Activated naive CD4-positive, alpha-beta T cell treated with anti-CD3 and anti-CD28 coated beads, Interleukin-2, amount 50 U/mL, for 72 hours (primary cell): ENCODE measurements around the gene MRPS6. TPM values are rescaled to one million over a fixed set of nuclear protein-coding genes. Genes with fewer than 3 reads are reported as not detected.

Experiments
- ATAC-seq, 2 donors: fragments of 150-1000 bp; cut with Tn5 transposase; 2 replicates each; pipeline ENCODE4 v1.10.0; 2021; ENCODE audit warnings: mild to moderate bottlenecking in 2 of 2, moderate library complexity in 2 of 2
- DNase-seq, 2 donors: peaks; one replicate each; pipeline ENCODE4 v3.0.0; 2021 to 2022; ENCODE audit warnings: low spot score in 2 of 2
- H3K27ac Mint-ChIP-seq, 2 donors: one replicate each; pipeline ENCODE4 v1.8.0; 2022; ENCODE audit warnings: mild to moderate bottlenecking in 2 of 2, mixed read lengths in 2 of 2
- H3K36me3 Mint-ChIP-seq, 2 donors: one replicate each; pipeline ENCODE4 v1.8.0; 2022; ENCODE audit warnings: mixed read lengths in 2 of 2
- H3K9me3 Mint-ChIP-seq, 2 donors: one replicate each; pipeline ENCODE4 v1.8.0; 2022; ENCODE audit warnings: mixed read lengths in 2 of 2
- total RNA-seq, 2 donors: library from RNA; stranded (reverse); gene quantifications; one replicate each; pipeline ENCODE4 v1.2.3, GENCODE V29; 2022

The MRPS6 gene
- total RNA-seq, 2 donors from 2014 or later, result 114 to 146 TPM

- H3K27ac Mint-ChIP-seq, result peak overlapping the region in 1 of 2 donors; percentile 88
- H3K36me3 Mint-ChIP-seq, result peaks cover 36 to 62% of the 10 kb centered on the region in 2 donors
- H3K9me3 Mint-ChIP-seq, result peaks cover 9% of the 10 kb centered on the region in 2 donors
- no peak for DNase-seq
- no peak for ATAC-seq
These were observed 60.4 kb downstream of the MRPS6 start for GRCh38 chr21:34133802-34134201.

- Mint-ChIP-seq H3K36me3 (peaks cover 42 to 65% of the 10 kb centered on the region in 2 donors), H3K9me3 (peaks cover 9% of the 10 kb centered on the region in 2 donors), H3K27ac (no peak overlapping the region)
- ATAC-seq (peak in 1 of 2 donors; percentile 33), DNase-seq (no peak)
These were observed 62.0 kb downstream of the MRPS6 start for GRCh38 chr21:34135330-34135729.

- no peak for ATAC-seq
- peaks cover 54 to 70% of the 10 kb centered on the region in 2 donors for H3K36me3 Mint-ChIP-seq
- H3K27ac Mint-ChIP-seq, result peak overlapping the region in 1 of 2 donors; percentile 34
These were observed 68.0 kb downstream of the MRPS6 start for GRCh38 chr21:34141373-34141772.

GRCh38 chr21:34143685-34144182 lies 70.4 kb downstream of the MRPS6 start:
- Mint-ChIP-seq H3K36me3 (peaks cover 54 to 70% of the 10 kb centered on the region in 2 donors), H3K9me3 (peaks cover 0 to 3% of the 10 kb centered on the region in 2 donors), H3K27ac (no peak overlapping the region)
- no peak for ATAC-seq
- no peak for DNase-seq

More at GRCh38 chr21:34141373-34141772, 68.0 kb downstream of the MRPS6 start:
- H3K9me3 Mint-ChIP-seq, result peaks cover 3 to 4% of the 10 kb centered on the region in 2 donors
- DNase-seq, result no peak

GRCh38 chr21:34144224-34144623 lies 70.8 kb downstream of the MRPS6 start:
- Mint-ChIP-seq H3K9me3 (peaks cover 0 to 3% of the 10 kb centered on the region in 2 donors), H3K36me3 (peaks cover 54 to 71% of the 10 kb centered on the region in 2 donors)
- ATAC-seq, result no peak

GRCh38 chr21:34147792-34148418 lies 74.5 kb downstream of the MRPS6 start:
- Mint-ChIP-seq H3K9me3 (peaks cover 3 to 8% of the 10 kb centered on the region in 2 donors), H3K27ac (peak overlapping the region; percentile 71 to 89), H3K36me3 (peaks cover 35 to 66% of the 10 kb centered on the region in 2 donors)
- ATAC-seq, result no peak
- no peak for DNase-seq

More at GRCh38 chr21:34144224-34144623, 70.8 kb downstream of the MRPS6 start:
- no peak for DNase-seq
- no peak overlapping the region for H3K27ac Mint-ChIP-seq

- Mint-ChIP-seq H3K27ac (peak overlapping the region in 1 of 2 donors; percentile 71), H3K36me3 (peaks cover 30 to 66% of the 10 kb centered on the region in 2 donors), H3K9me3 (peaks cover 3 to 12% of the 10 kb centered on the region in 2 donors)
- ATAC-seq, result no peak
- no peak for DNase-seq
These were observed 75.0 kb downstream of the MRPS6 start for GRCh38 chr21:34148419-34148804.

- Mint-ChIP-seq H3K36me3 (peaks cover 24 to 64% of the 10 kb centered on the region in 2 donors), H3K9me3 (peaks cover 3 to 12% of the 10 kb centered on the region in 2 donors), H3K27ac (peak overlapping the region in 1 of 2 donors; percentile 71)
- DNase-seq, result no peak
- ATAC-seq, result no peak
These were observed 75.6 kb downstream of the MRPS6 start for GRCh38 chr21:34148826-34149558.

- peaks cover 20 to 40% of the 10 kb centered on the region in 2 donors for H3K36me3 Mint-ChIP-seq
- H3K9me3 Mint-ChIP-seq, result peaks cover 6 to 12% of the 10 kb centered on the region in 2 donors
- ATAC-seq (peak; percentile 25 to 39), DNase-seq (no peak)
- peak overlapping the region; percentile 56 to 97 for H3K27ac Mint-ChIP-seq
These were observed 79.1 kb downstream of the MRPS6 start for GRCh38 chr21:34152500-34152899.

GRCh38 chr21:34154878-34155277 lies 81.5 kb downstream of the MRPS6 start:
- H3K9me3 Mint-ChIP-seq, result peaks cover 10 to 20% of the 10 kb centered on the region in 2 donors
- ATAC-seq (peak; percentile 83), DNase-seq (no peak)
- H3K27ac Mint-ChIP-seq, result peak overlapping the region; percentile 87 to 97
- H3K36me3 Mint-ChIP-seq, result peaks cover 33 to 45% of the 10 kb centered on the region in 2 donors

GRCh38 chr21:34156957-34157356 lies 83.6 kb downstream of the MRPS6 start:
- Mint-ChIP-seq H3K36me3 (peaks cover 42 to 48% of the 10 kb centered on the region in 2 donors), H3K9me3 (peaks cover 8 to 16% of the 10 kb centered on the region in 2 donors), H3K27ac (peak overlapping the region; percentile 44 to 97)
- ATAC-seq (peak in 1 of 2 donors; percentile 36), DNase-seq (no peak)

GRCh38 chr21:34157521-34157920 lies 84.1 kb downstream of the MRPS6 start:
- peaks cover 8 to 16% of the 10 kb centered on the region in 2 donors for H3K9me3 Mint-ChIP-seq
- ATAC-seq (no peak), DNase-seq (no peak)

GRCh38 chr21:34158866-34159835 lies 85.8 kb downstream of the MRPS6 start:
- peak overlapping the region in 1 of 2 donors; percentile 97 for H3K27ac Mint-ChIP-seq

More at GRCh38 chr21:34157521-34157920, 84.1 kb downstream of the MRPS6 start:
- peaks cover 44 to 50% of the 10 kb centered on the region in 2 donors for H3K36me3 Mint-ChIP-seq
- peak overlapping the region; percentile 79 to 97 for H3K27ac Mint-ChIP-seq

GRCh38 chr21:34166468-34166867 lies 93.1 kb downstream of the MRPS6 start:
- DNase-seq (no peak), ATAC-seq (no peak)
- Mint-ChIP-seq H3K27ac (no peak overlapping the region), H3K9me3 (peaks cover 42 to 53% of the 10 kb centered on the region in 2 donors), H3K36me3 (peaks cover 72 to 76% of the 10 kb centered on the region in 2 donors)

More at GRCh38 chr21:34158866-34159835, 85.8 kb downstream of the MRPS6 start:
- H3K36me3 Mint-ChIP-seq, result peaks cover 40 to 51% of the 10 kb centered on the region in 2 donors
- peaks cover 8 to 12% of the 10 kb centered on the region in 2 donors for H3K9me3 Mint-ChIP-seq
- DNase-seq (no peak), ATAC-seq (no peak)

GRCh38 chr21:34170886-34171285 lies 97.5 kb downstream of the MRPS6 start:
- peaks cover 61 to 74% of the 10 kb centered on the region in 2 donors for H3K9me3 Mint-ChIP-seq
- no peak overlapping the region for H3K27ac Mint-ChIP-seq
- DNase-seq, result no peak
- H3K36me3 Mint-ChIP-seq, result peaks cover 70 to 75% of the 10 kb centered on the region in 2 donors
- no peak for ATAC-seq

GRCh38 chr21:34174470-34174869 lies 101.1 kb downstream of the MRPS6 start:
- ATAC-seq (no peak), DNase-seq (no peak)
- no peak overlapping the region for H3K27ac Mint-ChIP-seq
- peaks cover 41 to 46% of the 10 kb centered on the region in 2 donors for H3K36me3 Mint-ChIP-seq
- peaks cover 36 to 48% of the 10 kb centered on the region in 2 donors for H3K9me3 Mint-ChIP-seq
